H1 (cell line): ENCODE measurements around the gene IL17RA.

Source experiments
- BACH1 ChIP-seq: IDR thresholded peaks from 2 replicates; pipeline ENCODE4 v1.6.1; 2012; ENCODE audit warnings: low read length, improper control_type of control experiment
- EP300 ChIP-seq, 2 experiments: IDR thresholded peaks; 1 replicate in 1 of 2; 2 replicates in 1 of 2; pipeline ENCODE4 v1.6.1; 2011 to 2012; ENCODE audit warnings: low read depth in 2 of 2, low read length in 2 of 2, mild to moderate bottlenecking in 2 of 2, borderline replicate concordance in 1 of 2, inconsistent platforms in 1 of 2, moderate library complexity in 1 of 2
- EZH2 ChIP-seq: fragments of 200-600 bp; sonication (generic); IDR thresholded peaks from 2 replicates; pipeline ENCODE4 v1.7.1; 2012; ENCODE audit warnings: low read depth, mild to moderate bottlenecking, moderate library complexity, low read length, inconsistent platforms; ENCODE audit not compliant: severe bottlenecking
- GABPA ChIP-seq: IDR thresholded peaks from 2 replicates; pipeline ENCODE4 v1.6.1; 2011; ENCODE audit warnings: mild to moderate bottlenecking, low read length, moderate library complexity, borderline replicate concordance; ENCODE audit not compliant: insufficient read depth
- KDM5A ChIP-seq: fragments of 200-600 bp; IDR thresholded peaks from 2 replicates; pipeline ENCODE4 v1.7.1; 2012; ENCODE audit warnings: mild to moderate bottlenecking, low read length, inconsistent platforms, mixed read lengths
- POLR2A ChIP-seq, 2 experiments: IDR thresholded peaks; 1 replicate in 1 of 2; 2 replicates in 1 of 2; pipeline ENCODE4 v1.6.1; 2011; ENCODE audit warnings: low read depth in 2 of 2, low read length in 2 of 2, mild to moderate bottlenecking in 2 of 2; ENCODE audit errors: control extremely low read depth in 1 of 2
- POLR2AphosphoS5 ChIP-seq: IDR thresholded peaks from 2 replicates; pipeline ENCODE4 v1.6.1; 2011; ENCODE audit warnings: low read depth, low read length
- RFX5 ChIP-seq: IDR thresholded peaks from 2 replicates; pipeline ENCODE4 v1.6.1; 2011; ENCODE audit warnings: low read depth, low read length, improper control_type of control experiment, borderline replicate concordance
- RXRA ChIP-seq: IDR thresholded peaks from 2 replicates; pipeline ENCODE4 v1.6.1; 2011; ENCODE audit warnings: low read depth, mild to moderate bottlenecking, low read length, moderate library complexity; ENCODE audit not compliant: insufficient read depth
- TCF12 ChIP-seq: IDR thresholded peaks from 2 replicates; pipeline ENCODE4 v1.6.1; 2011; ENCODE audit warnings: low read depth, mild to moderate bottlenecking, low read length
- TF ChIP-seq, protein P1 (sequence below), 3 experiments: IDR thresholded peaks; 1 replicate in 2 of 3; 2 replicates in 1 of 3; pipeline versions ENCODE4 v1.5.1 to v1.6.1; 2011; ENCODE audit warnings: low read length in 3 of 3, mild to moderate bottlenecking in 3 of 3, inconsistent platforms in 2 of 3, low read depth in 1 of 3, moderate library complexity in 1 of 3; ENCODE audit not compliant: insufficient read depth in 1 of 3; ENCODE audit errors: control extremely low read depth in 1 of 3
- TF ChIP-seq, protein P2 (sequence below): IDR thresholded peaks from 2 replicates; pipeline ENCODE4 v1.6.1; 2012; ENCODE audit warnings: inconsistent platforms

DNA sequence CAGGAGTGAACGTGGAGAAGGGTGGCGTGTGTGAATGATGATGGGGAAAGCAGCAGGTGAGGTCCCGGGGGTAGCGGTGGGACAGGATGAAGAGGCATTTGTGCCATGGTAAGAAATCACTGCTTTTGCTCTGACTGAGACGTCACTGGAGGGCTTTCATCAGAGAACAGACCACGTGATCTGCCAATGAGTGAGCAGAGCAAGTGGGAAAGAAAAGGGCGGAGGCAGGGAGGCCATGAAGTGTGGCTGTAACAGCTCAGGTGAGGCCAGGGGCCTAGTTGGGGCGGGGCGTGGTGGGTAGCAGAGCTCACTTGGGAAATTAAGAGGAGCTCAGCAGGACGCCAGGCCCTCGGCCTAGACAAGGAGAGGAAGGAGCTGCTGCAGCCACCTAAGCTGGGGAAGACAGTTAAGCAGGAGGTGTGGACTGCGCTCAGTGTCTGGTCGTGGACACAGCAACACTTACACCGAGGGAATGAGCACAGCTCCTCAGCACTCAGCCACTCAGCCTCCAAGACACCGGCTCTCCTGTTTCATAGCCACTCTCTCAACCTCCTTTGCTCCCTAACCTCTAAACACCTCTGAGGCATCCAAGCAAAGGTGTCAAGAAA, 50.5 kb downstream of the IL17RA start:
- TF ChIP-seq BACH1 (no peak), EZH2 (no peak), KDM5A (no peak), TCF12 (no peak), RXRA (no peak), POLR2A (IDR thresholded peaks at IDR 0.05; ENCODE audit: control extremely low read depth in 1 of 2, low read depth in 2 of 2, low read length in 2 of 2) (no peak), POLR2AphosphoS5 (no peak), RFX5 (no peak), GABPA (no peak), EP300 (IDR thresholded peaks at IDR 0.05; ENCODE audit: borderline replicate concordance in 1 of 2, low read depth in 2 of 2, low read length in 2 of 2) (no peak)
- TF ChIP-seq, protein P1, sequence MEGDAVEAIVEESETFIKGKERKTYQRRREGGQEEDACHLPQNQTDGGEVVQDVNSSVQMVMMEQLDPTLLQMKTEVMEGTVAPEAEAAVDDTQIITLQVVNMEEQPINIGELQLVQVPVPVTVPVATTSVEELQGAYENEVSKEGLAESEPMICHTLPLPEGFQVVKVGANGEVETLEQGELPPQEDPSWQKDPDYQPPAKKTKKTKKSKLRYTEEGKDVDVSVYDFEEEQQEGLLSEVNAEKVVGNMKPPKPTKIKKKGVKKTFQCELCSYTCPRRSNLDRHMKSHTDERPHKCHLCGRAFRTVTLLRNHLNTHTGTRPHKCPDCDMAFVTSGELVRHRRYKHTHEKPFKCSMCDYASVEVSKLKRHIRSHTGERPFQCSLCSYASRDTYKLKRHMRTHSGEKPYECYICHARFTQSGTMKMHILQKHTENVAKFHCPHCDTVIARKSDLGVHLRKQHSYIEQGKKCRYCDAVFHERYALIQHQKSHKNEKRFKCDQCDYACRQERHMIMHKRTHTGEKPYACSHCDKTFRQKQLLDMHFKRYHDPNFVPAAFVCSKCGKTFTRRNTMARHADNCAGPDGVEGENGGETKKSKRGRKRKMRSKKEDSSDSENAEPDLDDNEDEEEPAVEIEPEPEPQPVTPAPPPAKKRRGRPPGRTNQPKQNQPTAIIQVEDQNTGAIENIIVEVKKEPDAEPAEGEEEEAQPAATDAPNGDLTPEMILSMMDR (IDR thresholded peaks at IDR 0.05; ENCODE audit: control extremely low read depth in 1 of 3, insufficient read depth in 1 of 3, low read depth in 1 of 3, low read length in 3 of 3): no peak
- TF ChIP-seq, protein P2, sequence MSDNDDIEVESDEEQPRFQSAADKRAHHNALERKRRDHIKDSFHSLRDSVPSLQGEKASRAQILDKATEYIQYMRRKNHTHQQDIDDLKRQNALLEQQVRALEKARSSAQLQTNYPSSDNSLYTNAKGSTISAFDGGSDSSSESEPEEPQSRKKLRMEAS: no peak
